ENCODE data around the gene AMD1.
"Not testable (repeated sequence)": the region's sequence is repeated elsewhere in the genome, so short reads cannot be mapped to it uniquely, and the experiment has no call there.

AMD1 gene

DNA sequence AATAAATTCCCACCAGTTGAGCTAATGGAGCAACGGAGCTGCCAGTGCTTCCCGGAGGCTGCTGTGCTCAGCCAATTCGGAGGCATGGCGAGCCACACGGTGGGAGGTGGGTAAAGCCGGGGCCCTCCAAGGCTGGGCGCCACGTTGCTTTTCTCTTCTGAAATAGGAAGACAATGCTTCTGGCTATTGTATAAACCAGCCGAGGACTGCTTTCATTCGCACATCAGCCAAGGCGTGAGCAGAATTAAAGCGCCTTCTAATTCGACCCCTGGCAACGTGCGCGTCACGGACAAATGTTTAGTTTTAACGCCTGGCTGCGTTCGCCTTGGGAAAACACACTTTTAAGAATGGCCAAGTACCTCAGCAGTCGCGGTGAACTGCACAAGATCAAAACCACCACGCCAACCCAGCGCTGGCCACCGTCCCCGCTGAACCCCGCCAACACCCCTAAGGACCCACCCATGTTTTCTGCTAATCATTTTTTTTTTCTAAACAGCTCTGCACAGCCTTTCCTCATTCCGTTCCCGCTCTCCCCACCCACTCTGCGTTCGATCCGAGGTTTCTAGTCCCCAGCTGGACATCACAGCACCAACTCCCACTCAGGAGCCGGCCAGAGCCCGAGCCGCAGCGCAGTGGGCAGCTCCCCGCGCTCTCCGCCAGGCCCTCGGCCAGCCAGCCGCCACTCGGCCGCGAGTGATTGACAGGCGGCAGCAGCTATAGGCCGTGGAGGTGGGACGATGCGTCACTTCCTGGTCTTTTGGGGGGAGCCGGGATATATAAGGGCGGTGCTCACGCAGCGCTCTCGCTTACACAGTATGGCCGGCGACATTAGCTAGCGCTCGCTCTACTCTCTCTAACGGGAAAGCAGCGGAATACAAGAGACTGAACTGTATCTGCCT is at the start of gene AMD1:
AMD1 (plus strand) TSS at position 805 of the 899 bp plus-strand sequence. CDS start 321 bp downstream, outside the sequence.
- DNase-seq (ENCODE audit: low spot score) = peak; percentile 97

DNA sequence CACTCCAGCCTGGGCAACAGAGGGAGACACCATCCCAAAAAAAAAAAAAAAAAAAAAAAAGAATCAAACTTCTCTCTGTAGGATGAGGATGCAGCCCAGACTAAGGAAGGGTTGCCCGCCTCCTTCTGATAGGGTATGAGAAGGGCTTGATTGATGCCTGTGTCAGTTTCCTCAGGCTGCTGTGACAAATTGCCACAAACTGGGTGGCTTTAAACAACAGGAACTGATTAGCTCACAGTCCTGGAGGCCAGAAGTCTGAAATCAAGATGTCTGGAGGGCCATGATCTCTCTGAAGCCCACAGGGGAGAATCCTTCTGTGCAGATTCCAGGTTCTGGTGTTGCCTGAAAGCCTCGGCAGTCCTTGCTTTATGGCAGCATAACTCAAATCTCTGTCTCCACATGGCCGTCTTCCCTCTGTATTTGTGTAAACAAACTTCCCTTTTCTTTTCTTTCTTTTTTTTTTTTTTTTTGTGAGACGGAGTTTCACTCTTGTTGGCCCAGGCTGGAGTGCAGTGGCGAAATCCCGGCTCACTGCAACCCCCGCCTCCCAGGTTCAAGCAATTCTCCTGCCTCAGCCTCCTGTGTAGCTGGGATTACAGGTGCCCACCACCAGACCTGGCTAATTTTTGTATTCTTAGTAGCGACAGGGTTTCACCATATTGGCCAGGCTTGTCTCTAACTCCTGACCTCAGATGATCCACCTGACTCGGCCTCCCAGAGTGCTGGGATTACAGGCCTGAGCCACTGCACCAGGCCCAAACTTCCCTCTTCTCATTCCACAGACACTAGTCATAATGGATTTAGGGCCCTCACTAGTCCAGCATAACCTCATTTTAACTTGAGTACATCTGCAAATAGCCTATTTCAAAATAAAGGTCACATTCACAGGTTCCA is 48.1 kb upstream of the AMD1 start:
- no peak for DNase-seq (ENCODE audit: low spot score)

DNA sequence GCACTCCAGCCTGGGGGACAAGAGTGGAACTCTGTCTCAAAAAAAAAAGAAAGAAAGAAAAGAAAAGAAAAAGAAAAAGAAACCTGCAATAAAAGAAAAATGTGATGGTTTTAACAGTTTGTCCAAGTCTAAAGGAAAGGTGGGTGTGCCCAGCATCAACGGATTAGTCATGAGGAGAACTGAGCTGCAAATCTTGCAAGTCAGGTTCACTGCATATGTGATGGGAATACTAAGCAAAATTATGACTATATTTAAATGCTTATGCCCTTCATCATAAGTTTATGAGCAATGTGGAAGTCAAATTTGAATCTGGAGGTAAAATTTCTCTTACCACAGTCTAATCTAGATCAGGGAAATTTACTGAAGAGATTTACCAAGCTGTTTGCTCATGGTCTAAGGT is 46.2 kb upstream of the AMD1 start:
- DNase-seq (ENCODE audit: low spot score) = no peak

DNA sequence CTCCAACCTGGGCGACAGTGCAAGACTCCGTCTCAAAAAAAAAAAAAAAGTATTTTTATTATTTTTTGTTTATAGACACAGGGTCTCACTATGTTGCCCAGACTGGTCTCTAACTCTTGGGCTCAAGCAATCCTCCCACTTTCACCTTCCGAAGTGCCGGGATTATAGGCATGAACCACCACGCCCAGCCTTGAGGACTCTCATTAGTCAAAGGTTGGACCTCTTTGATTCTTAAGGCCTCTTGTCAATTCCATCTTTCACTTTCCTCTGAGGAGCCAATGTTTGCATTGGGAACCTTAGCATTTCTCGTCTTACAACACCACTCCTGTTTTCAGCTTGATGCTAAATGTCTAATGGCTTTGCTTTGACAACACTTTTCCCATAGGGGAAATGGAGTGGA is 43.2 kb upstream of the AMD1 start:
- no peak for DNase-seq (ENCODE audit: low spot score)

DNA sequence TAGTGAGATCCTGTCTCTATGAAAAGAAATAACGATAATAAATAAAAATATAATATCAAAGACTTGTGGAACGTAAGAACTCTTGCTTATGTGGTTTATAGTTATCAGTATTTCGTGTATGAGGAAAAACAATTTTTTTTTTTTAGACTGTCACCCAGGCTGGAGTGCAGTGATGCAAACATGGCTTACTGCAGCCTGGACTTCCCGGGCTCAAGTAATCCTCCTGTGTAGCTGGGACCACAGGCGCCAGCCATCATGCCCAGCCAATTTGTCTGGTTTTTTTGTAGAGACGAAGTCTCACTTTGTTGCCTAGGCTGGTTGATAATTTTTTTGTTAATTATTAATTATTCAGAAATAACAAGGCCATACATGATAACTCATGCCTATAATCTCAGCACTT is 40.8 kb upstream of the AMD1 start:
- DNase-seq (ENCODE audit: low spot score) = no peak

DNA sequence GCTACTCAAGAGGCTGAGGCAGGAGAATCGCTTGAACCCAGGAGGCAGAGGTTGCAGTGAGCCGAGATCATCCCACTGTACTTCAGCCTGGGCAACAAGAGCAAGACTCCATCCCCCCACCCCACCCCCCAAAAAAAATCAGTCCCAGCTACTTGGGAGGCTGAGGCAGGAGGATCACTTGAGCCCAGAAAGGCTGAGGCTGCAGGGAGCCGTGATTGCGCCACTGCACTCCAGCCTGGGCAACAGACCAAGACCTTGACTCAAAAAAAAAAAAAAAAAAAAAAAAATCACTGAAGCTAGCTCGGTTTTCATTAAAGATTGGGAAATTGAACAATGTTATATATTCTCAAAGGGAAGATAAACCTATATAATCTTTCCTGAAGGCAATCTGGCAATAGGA is 38.8 kb upstream of the AMD1 start:
- DNase-seq (ENCODE audit: low spot score) = not testable (repeated sequence)

DNA sequence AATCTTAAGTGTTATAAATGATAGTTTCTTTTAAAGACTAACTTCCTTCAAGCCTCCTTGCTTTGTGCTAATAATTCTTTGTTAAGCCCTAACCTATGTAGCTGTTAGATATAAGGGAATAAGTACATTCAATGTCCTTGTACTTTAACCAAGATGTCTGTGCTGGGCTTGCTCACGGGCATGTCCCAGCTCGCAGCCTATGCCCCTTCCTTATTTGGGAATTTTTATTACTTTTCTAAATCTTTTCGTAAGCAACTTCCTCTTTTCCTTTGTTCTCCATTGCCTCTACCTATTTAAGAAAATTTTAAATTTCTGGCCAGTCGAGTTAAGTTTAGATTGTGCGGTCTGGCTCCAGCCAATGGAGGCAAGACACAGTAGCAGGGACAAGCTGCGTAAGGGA is 33.3 kb upstream of the AMD1 start:
- no peak for DNase-seq (ENCODE audit: low spot score)

DNA sequence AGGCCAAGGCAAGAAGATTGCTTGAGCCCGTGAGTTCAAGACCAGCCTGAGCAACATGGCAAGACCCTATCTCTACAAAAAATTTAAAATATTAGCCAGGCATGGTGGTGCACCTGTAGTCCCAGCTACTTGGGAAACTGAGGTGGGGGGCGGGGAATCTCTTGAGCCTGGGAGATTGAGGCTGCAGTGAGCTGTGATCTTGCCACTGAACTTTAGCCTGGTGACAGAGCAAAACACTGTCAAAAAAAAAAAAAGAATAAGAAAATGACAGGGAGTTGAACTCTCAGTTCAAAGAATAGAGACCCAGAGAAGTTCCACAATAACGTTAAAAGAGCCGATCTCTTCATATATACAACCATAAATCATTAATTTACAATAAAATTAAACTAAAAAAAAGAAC is 24.8 kb upstream of the AMD1 start:
- no peak for DNase-seq (ENCODE audit: low spot score)

DNA sequence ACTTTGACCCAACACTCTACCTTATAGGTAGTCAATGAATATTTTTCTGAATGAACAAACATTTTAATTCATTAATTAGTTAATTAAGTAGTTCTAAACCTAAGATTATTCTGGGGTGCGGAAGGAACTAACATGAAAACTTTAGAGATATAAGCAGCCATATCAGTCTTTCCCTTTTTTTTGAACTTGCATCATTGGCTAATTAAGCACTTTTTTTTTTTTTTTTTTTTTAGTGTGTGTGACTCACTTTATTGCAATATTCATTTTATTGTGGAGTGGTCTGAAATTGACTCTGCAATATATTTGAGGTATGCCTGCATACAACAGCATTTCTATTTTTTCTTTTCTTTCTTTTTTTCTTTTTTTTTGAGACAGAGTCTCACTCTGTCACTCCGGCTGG is 21.8 kb upstream of the AMD1 start:
- DNase-seq (ENCODE audit: low spot score) = no peak

DNA sequence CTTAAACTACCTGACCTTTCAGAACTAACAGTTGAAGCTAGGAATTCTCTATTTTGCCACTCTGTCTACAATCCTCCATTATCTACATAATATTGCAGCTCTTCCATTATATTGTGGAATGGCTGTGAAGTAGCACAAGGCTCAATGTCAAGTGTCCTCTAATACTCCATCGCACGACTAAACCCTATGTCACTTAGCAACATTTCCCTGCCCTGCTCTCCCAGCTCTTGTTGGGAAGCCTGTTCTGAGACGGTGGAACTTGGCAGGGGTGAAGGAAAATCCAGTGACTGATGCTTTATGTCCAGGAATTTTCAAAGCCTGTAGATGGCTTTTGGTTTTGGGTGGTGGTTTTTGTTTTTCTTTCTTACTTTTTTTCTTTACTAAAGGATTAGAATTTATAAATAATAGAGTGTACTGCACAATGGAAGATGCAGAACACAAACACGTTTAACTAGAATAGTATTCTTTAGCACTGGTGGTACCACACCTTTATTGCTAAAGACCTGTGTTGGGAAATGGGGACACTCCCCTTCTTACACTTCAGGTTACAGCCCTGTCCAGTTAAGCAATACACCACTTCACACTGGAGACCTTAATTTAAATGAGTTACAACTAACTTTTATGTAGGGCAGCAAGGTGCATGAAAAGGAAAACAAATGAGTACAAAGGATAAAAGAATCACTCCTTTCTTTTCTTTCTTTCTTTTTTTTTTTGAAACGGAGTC is 20.7 kb upstream of the AMD1 start:
- DNase-seq (ENCODE audit: low spot score) = no peak

DNA sequence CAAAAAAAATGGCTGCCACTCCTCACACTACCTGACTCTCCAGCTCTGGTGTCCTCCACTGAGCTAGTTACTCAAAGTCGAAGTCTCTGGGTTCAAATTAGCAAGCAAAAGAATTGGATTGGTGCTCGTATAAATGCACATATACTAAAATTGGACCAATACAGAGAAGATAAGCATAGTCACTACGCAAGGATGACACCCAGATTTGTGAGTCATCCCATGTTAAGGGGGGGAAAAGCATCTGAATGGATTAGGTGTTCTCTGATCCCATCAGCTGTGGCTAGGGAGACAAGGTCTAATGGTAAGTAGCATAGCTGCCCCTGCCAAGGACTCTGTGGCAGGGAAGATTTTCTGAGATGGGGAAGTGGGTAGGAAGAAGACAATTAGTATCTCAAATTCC is 18.3 kb upstream of the AMD1 start:
- no peak for DNase-seq (ENCODE audit: low spot score)

DNA sequence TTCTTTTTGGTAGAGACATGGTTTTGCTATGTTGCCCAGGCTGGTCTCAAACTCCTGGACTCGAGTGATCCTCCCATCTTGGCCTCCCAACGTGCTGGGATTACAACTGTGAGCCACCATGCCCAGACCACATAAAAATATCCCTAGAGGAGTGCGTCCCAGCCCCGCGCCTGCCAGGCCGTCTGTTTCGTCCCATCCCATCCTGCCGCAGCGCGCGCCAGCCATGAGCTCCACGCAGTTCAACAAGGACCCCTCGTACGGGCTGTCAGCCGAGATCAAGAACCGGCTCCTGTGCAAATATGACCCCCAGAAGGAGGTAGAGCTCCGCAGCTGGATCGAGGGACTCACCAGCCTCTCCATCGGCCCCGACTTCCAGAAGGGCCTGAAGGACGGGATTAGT is 16.6 kb upstream of the AMD1 start:
- DNase-seq (ENCODE audit: low spot score) = no peak

DNA sequence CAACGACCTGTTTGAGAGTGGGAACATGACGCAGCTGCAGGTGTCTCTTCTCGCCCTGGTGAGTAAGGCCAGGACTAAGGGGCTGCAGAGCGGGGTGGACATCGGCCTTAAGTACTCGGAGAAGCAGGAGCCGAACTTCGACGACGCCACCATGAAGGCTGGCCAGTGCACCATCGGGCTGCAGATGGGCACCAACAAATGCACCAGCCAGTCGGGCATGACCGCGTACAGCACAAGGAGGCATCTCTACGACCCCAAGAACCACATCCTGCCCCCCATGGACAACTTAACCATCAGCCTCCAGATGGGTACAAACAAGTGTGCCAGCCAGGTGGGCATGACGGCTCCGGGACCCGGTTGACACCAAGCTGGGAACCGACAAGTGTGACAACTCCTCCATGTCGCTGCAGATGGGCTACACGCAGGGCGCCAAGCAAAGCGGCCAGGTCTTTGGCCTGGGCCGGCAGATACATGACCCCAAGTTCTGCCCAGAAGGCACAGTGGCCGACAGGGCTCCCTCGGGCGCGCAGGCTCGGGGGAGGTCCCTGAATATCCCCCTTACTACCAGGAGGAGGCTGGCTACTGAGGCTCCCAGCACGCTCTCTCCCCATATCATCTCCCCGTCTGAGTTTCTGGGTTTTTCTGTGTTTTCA is 15.9 kb upstream of the AMD1 start:
- DNase-seq (ENCODE audit: low spot score) = no peak

DNA sequence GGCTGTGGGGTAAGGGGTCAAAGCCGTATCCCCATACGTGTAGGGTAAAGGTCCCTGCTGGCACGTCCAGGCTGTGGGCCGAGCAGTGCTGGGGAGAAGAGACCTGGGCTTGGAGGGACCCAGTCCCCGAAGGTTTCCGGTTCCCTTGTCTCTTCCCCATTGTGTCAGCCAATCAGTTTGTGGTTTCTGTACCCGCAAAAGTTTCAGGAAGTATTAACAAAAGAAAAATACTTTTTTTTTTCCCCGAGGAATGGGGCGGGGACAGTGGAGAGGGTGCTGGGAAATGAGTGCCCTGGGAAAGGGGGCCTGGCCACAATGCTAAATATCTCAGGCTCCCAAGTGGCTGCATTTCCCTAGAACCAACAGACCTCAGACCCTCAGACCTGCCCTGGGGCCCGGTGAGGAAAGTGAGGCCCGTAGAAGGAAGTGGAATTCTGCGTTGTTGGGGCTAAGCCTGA is 15.2 kb upstream of the AMD1 start:
- DNase-seq (ENCODE audit: low spot score) = no peak

DNA sequence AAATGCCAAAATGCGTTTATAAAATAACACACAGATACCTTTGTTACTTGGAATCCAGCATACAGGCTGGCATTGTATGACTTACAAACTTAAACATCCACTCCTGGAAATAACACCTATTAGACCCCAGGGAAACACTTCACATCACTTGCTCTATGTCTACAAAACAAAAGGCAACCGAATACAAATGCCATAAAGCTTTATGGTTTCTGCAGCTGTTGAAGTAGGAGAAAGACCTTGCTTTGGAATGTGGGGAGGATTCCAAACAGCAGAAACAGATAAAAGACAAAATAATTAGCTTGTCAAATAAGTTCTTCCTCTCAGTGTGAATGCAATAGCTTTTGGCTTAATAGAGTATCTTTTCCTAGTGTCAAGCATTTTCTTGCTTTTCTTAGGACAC is 9.8 kb upstream of the AMD1 start:
- DNase-seq (ENCODE audit: low spot score) = no peak

DNA sequence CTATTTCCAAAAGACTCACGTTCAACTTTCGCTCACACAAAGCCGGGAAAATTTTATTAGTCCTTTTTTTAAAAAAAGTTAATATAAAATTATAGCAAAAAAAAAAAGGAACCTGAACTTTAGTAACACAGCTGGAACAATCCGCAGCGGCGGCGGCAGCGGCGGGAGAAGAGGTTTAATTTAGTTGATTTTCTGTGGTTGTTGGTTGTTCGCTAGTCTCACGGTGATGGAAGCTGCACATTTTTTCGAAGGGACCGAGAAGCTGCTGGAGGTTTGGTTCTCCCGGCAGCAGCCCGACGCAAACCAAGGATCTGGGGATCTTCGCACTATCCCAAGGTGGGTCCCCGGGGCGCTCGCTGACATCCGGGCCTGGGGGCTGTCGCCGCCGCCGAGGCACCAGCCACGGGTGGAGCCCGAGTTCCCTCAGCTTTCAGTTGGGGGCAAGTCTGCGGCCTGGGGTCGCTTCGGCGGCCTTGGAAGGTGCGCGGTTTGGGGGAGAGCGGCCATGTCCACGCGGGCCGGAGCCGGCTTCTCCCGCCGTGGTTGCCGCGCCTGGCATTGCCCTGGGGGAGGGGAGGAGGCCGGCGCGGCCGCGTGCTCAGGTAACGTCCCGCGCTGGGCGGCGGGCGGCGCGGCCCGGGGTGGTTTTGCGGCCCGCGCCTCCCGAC is 429 bp downstream of the AMD1 start:
- peak; percentile 34 for DNase-seq (ENCODE audit: low spot score)

DNA sequence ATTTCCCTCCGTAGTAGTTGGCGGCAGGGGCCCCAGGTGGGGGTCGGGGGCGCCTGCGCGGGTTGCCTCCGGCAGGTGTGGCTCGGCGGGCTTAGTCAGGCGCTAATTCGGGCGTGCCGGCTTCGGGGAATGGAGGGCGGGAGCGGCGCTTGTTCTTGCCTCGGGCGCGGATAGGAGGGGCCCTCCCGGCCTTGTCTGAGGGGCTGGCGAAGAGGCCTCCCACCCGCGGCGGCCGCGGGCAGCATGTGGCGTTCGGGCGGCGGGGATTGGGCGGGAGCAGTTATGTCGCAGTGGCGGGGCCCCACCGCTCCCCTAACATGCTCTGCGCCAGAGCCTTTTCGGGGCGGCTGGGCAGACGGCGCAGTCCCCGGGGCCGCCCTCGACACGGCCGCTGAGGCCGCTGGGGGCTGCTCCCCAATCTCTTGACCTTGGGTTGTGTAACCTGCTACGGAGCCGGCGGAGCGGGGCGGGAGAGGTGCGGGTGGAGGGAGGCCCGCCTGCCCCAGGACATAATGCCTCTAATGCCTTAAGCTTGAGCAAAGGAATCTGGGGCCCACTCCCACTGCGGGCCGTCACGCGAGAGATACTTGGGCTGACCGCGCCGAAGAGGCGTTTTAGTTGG is 1.1 kb downstream of the AMD1 start:
- DNase-seq (ENCODE audit: low spot score) = peak; percentile 44

DNA sequence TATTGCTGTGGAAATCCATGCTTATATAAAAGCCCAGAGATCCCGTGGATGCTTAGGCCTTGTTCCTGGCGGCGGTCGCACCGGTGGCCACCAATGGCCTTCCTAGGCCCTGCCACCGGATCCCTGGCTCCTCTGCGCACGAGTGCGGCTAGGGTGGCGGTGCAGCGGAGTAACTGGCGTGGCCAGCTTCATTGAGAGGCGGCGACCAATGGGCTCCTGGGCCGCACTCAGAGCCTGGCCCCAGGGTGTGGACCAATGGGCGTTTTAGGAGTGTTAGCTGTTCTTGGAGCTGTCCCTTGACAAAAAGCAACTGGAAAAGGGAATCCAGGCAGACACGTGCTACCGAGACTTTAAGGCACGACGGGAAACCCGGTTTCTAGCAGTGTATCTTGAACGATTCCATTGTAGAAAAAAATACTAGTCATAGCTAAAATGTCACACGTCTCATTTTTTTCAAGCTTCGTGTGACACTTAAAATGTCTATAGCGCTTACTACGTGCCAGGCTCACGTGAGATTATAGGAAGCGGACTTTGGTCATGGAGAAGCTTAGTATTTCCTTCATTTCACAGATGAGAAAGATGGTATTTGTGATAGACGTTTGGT is 1.7 kb downstream of the AMD1 start:
- peak; percentile 47 for DNase-seq (ENCODE audit: low spot score)

DNA sequence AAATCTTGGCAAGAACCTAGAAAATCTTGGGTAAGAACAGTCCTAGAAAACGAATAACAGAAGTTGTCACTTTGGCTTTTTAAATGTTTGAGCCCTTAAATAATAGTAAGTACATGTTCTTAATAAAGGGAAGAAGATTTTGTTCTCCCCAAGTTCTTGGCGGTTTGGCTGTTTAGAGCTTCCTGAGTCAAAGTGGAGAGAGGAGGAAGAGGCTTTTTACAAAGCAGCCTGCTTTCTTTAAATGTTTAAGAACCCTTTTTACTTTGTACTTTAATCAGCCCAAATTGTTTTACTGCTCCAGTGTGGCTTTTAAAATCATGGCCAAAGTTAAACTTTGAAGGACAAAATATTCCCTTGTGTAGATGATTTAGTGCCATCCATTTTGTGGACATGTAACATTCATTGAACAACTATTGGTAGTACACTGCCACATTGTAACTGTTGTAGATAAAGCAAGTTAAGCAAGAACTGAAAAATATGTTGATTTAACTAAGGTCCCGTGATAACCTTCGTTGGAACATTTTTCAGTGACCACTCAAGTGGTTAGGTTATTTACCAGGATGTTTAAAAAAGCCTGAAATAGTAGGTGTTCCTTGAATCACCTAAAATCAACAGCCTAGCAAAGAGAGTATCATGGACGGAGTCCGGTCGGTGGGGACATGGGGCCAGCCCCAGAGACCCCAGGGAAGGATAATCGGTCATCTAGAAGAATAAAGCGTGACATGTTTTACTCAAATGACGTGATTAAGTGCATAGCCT is 2.4 kb downstream of the AMD1 start:
- DNase-seq (ENCODE audit: low spot score) = no peak

DNA sequence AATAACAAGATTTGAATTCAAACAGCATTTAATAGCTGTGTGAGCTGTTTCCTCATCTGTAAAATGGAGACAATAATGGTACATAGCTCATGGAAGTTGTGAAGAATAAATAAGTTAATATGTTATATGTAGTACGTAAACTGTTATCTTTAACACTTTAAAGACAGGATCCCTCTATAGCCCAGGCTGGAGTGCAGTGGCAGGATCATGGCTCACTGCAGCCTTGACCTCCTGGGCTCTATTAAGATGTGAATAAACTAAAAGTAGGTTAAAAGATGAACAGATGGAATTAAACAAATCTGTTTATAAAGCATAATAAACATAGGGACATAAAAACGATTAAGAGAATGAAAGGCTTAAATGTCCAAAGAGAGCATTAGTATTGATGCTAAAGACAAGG is 3.0 kb downstream of the AMD1 start:
- DNase-seq (ENCODE audit: low spot score) = no peak
